Right renal cortex interstitium (tissue), 3 donors: ENCODE data around the gene GLG1. TPM values are rescaled to one million over a fixed set of nuclear protein-coding genes. Genes with fewer than 3 reads are reported as not detected.

Source experiments
- DNase-seq, 3 donors: peaks; one replicate each; pipeline ENCODE4 v3.0.0-alpha.2; 2013; ENCODE audit warnings: low read depth in 3 of 3, low spot score in 2 of 3
- polyA plus RNA-seq, 3 donors: library from polyadenylated mRNA; unstranded; fragments of 120-200 nt; gene quantifications; one replicate each; pipeline ENCODE4 v1.2.1, GENCODE V29; 2013; ENCODE audit not compliant: insufficient read length in 3 of 3

The GLG1 gene
- polyA plus RNA-seq, 3 donors = 153 to 159 (median 155) TPM

GRCh38 chr16:74485916-74486315, 121.0 kb downstream of the GLG1 start:
- DNase-seq = no peak

DNA sequence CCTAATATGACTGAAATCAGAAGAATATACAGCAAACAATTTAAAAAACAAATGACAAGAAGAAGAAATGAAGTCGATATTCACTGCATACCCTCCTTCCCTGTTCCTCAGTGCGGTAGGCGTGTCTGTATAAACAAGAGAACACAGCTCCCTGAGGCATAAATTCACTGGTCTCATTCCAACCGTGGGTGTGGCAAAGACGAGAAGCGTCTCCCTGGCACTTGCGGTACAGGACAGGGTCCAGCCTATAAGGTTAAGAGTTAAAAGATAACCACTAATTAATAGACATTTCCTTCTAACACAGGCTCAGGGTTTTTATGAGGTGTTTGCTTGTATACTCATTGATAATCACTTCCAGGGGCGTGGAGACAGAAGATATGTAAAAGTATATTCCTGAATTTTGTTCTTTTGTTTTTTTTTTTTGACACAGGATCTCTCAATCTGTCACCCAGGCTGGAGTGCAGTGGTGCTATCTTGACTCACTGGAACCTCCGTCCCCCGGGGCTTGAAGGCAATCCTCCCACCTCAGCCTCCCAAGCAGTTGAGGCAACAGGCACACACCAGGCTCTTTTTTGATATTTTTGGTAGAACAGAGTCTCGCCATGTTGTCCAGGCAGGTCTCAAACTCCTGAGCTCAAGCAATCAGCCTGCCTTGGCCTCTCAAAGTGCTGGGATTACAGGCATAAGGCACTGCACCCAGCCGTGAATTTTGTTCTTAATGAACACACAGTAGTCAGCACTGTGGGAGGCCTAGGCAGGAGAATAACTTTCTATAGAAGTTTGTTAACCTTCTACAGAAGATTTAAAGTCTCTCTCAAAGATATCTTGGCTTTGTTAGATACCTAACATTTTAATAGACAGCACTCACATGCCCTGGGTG, 126.5 kb downstream of the GLG1 start:
- DNase-seq = no peak

- no peak for DNase-seq
Measured at GRCh38 chr16:74477226-74477625, 129.7 kb downstream of the GLG1 start.

DNA sequence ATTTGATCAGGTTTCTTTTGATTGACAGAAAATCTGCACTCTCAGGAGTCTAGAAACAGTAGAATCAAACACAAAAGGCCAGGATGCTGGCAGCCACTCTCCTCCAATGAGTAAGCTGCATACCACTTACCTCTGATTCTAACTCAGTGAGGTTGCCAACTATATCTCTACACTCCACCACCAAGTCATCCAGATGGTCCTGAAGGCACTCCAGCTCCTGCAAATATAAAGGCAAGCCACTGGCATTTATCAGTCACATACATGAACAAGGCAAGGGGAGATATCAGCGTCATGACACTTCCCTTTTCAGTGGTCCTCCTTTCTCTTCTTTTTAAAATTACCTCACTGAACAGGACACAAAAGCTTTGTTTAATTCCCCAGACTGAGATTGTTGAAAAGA, 132.5 kb downstream of the GLG1 start:
- DNase-seq = no peak

GRCh38 chr16:74472540-74472939, 134.4 kb downstream of the GLG1 start:
- DNase-seq = no peak

- DNase-seq = no peak
Measured at GRCh38 chr16:74472010-74472409, 134.9 kb downstream of the GLG1 start.

DNA sequence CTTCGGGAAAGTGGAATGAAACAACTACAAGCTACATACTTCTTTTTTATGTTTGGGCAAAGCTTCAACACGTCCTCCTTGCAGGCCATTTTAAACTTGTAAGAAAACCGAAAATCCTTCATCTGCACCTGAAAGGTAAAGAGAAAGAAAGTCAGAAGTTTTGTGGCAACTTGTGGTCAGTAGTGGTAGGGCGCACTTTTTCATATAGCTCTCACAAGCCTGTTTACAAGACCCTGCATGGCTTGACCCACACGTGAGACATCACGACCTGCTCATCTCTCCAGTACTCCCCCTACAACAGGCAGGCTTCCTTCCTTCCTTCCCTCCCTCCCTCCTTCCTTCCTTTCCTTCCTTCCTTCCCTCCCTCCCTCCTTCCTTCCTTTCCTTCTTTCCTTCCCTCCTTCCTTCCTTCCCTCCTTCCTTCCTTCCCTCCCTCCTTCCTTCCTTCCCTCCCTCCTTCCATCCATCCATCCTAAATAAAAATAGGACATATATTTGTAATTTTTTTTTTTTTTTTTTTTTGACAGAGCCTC, 136.9 kb downstream of the GLG1 start:
- DNase-seq = no peak

DNA sequence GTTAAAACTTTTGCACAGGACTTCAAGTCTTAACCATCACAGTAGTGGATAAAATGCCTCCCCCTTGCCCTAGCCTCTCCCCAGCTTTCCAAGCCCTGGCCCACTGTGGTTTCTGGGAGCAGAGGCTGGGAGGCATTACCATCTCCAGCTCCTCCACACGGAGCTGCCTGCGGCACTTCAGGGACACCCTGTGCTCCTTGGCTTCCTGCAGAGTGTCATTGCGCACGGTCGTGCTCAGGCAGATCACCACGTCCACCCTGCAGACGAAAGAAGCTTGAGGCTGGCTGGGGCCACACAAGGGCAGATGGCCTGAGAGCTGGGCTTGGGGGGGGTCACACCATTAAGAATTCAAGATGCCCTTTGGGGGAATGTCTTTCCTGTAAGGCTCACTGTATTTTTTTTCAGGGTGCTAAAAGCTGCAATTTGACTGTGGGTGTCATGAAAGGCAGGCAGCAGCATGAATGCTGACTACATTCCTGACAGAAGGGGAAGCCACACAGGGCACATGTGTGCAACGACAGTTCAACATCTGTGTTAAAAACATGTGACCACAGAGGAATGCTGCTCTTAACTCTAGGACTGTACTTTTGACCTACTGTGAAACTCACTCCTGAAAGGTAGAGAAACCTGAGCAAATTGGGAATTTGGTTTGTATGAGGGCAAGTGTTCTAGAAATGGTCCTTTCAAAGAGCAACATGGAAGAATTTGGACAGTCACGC, 137.9 kb downstream of the GLG1 start:
- no peak for DNase-seq

DNA sequence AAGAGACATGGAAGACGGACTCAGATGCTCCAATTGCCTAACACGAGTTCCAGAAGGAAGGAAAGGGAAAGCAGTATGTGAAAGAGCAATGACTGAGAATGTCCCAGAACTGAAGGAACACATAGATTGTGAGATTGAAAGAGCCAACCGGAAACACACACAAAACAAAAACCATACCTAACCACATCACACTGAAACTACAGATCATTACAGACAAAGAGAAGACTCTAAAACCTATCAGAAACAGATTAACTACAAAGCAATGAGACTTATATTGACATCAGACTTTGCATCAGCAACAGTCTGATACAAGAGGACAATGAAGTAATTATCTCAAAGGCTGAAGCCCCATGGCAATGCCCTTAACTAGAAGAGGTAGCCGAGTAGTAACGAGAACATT, 140.0 kb downstream of the GLG1 start:
- DNase-seq = no peak

DNA sequence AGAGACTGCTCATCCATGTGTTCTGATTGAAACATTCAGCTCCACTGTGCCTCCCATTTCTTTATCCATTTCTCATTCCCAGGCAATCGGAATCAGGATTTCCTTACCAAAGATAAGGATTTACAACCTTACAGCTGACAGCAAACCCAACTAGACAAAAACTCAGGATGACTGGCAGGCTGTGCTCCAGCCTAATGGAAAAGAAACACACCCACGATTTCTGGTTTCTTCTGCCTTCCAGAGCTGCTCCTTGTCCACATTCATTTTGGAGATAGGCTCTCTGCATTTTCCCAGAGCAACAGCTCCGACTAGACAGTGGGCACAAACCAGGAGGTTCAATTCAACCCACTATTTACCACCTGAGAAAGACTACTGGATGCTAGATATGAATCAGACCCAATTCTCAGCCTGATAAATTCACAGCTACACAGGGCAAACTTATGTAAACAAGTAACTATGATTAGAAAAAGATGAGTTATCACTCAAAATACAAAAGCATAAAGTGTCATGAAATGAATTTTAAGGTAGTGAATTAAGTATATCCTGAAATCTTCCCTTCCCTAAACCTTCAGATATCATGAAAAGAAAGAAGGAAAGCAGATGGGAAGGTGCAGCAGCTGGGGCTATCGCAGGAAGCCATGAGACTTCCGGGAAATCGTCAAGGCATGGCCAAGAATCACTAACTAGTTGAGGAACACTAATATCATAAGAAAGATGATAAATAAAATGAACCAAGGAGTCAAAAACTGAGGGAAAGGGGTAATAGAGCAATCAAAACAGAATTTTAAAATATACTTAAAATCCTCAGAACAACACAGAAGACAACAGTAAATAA, 140.8 kb downstream of the GLG1 start:
- no peak for DNase-seq

DNA sequence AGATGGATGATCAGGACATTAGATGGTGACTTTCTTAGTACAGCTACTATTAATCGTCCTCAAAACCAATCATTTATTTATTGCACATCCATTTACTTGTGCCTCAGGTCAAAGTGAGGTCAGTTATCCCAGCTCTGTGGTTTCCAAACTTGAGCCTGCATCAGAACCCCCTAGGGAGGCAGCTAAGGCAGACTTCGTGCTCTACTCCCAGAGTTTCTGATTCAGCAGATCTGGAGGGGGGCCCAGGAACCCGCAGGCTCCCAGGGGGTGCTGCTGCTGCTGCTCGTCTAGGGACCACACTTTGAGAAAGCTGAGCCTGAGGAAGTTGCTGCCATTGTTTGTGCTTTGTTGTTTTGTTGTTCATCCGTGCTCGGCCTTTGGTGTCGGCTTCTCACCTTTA, 141.6 kb downstream of the GLG1 start:
- DNase-seq = no peak

GRCh38 chr16:74463888-74464287, 143.0 kb downstream of the GLG1 start:
- no peak for DNase-seq

- no peak for DNase-seq
Measured at GRCh38 chr16:74462361-74462760, 144.6 kb downstream of the GLG1 start.

DNA sequence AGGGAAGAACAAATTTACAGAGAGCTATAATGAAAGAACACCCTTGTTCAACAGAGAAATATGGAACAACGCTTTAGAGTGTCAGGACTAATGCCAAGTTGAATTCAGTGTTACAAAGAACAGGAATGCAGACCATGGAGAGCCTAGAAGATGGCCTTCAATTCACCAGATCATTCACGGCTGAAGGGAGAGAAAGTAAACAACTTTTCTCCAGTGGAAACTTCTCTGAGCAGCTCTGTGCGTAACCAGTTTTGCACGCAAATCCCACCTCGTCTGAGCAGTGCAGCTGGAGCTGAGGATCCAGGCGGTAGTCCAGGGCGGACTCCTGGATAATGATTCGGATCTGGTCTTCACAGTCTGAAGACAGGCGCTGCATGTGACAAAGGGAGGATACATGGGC, 145.1 kb downstream of the GLG1 start:
- no peak for DNase-seq

DNA sequence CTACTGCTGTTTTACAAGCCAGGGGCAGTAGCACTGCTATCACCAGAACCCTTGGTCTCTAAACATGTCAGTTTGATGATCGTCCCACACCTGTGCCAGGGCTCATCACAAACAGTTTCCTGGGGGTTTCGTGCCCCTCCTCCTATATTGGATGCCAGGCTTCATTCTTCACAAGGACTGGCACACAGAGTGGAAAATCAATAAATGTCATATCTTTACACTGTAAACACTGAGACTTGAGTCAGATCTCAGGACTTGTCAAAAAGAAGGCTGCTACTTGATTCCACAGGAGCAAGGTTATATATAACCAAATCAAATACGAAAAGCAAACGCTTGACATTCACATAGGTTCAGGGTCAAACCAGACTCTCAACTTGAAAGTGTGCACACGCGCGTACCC, 146.4 kb downstream of the GLG1 start:
- no peak for DNase-seq

DNA sequence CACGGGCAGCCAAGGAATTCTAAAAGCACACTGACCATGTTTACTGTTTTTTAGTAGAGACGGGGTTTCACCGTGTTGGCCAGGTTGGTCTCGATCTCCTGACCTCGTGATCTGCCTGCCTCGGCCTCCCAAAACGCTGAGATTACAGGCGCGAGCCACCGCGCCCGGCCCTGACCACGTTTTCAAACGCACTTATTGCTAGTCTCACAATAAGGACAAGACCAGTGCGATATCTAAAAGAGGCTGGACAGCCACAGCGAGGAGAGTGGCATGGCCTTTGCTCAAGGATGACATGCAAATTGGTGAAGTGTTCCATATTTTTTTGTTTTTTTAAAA, 150.7 kb downstream of the GLG1 start:
- DNase-seq = no peak

GRCh38 chr16:74455619-74456289, 151.2 kb downstream of the GLG1 start:
- DNase-seq = no peak

DNA sequence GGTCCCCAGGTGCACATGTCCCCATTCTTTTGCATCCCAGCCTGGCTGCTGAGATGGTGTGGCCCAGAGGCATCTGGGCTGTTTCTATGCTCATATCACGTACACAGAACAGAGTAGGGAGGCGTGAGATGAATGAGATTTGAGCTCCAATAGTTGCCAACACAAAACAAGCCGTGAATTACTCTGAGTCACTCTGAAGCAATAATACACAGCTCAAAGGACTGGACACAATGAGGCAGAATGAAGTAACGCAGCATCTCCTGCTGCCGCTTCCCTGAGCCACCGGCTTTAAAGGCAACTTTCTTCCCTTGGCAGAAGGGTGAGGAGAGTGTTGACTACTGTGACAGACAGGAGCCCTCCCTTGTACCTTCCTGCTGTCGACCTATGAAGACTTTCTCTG, 151.7 kb downstream of the GLG1 start:
- DNase-seq = no peak

GRCh38 chr16:74451951-74452758, 154.8 kb downstream of the GLG1 start:
- DNase-seq = no peak
